Endothelial cell of umbilical vein (primary cell): ENCODE results near the gene PDLIM1.

Experiments
- POLR2A ChIP-seq: IDR thresholded peaks from 2 replicates; pipeline ENCODE4 v1.6.1; 2012; ENCODE audit warnings: low read depth, mild to moderate bottlenecking, control low read depth, low read length
- POLR2AphosphoS5 ChIP-seq: IDR thresholded peaks from 2 replicates; pipeline ENCODE4 v1.6.1; 2012; ENCODE audit warnings: low read depth, mild to moderate bottlenecking, control low read depth, low read length, moderate library complexity; ENCODE audit not compliant: insufficient read depth
- TF ChIP-seq, protein P1 (sequence below), 2 donors: IDR thresholded peaks; 1 replicate in 1 of 2; 2 replicates in 1 of 2; pipeline ENCODE4 v1.5.1; 2011; ENCODE audit warnings: low read length in 2 of 2, mild to moderate bottlenecking in 2 of 2, moderate library complexity in 2 of 2, control low read depth in 1 of 2, inconsistent platforms in 1 of 2, low read depth in 1 of 2; ENCODE audit not compliant: insufficient read depth in 1 of 2; ENCODE audit errors: extremely low read depth in 1 of 2

DNA sequence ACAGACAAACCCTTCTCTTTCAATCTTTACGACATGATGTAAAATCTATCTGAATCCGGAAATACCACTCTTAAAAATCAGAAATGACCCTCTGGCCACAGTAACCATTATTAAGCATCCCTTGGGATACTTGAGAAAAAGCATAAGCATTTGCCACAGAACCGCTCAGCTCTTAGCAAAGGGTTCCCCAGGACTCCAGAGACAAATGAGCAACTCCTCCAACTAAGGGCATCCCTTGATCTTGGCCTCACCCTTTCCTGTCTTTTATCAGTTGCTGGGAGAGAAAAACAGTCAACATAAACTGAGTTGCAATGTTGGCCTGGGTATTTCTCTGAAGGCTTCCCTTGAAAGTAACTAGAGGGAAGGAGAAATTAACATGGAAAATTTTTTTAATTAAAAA lies 3.5 kb downstream of the PDLIM1 start:
- TF ChIP-seq, protein P1, sequence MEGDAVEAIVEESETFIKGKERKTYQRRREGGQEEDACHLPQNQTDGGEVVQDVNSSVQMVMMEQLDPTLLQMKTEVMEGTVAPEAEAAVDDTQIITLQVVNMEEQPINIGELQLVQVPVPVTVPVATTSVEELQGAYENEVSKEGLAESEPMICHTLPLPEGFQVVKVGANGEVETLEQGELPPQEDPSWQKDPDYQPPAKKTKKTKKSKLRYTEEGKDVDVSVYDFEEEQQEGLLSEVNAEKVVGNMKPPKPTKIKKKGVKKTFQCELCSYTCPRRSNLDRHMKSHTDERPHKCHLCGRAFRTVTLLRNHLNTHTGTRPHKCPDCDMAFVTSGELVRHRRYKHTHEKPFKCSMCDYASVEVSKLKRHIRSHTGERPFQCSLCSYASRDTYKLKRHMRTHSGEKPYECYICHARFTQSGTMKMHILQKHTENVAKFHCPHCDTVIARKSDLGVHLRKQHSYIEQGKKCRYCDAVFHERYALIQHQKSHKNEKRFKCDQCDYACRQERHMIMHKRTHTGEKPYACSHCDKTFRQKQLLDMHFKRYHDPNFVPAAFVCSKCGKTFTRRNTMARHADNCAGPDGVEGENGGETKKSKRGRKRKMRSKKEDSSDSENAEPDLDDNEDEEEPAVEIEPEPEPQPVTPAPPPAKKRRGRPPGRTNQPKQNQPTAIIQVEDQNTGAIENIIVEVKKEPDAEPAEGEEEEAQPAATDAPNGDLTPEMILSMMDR (IDR thresholded peaks at IDR 0.05; ENCODE audit: extremely low read depth in 1 of 2, insufficient read depth in 1 of 2, low read depth in 1 of 2, low read length in 2 of 2), result no peak
- no peak for TF ChIP-seq POLR2A
- no peak for TF ChIP-seq POLR2AphosphoS5
